Cardiac muscle cell (in vitro differentiated cells and primary cell): ENCODE results near the gene CHD8. TPM values are rescaled to one million over a fixed set of nuclear protein-coding genes. Genes with fewer than 3 reads are reported as not detected.

ENCODE experiments used
- DNase-seq, 2 donors: peaks; one replicate each; pipeline versions ENCODE4 v3.0.0 to v3.0.0-alpha.2; 2010 to 2017; ENCODE audit warnings: low read depth in 1 of 2, low spot score in 1 of 2
- H3K27ac ChIP-seq: fragments of 200-600 bp; sonication (generic); 2 replicates; pipeline ENCODE4 v1.5.1; 2016
- H3K27me3 ChIP-seq: fragments of 200-600 bp; sonication (generic); 2 replicates; pipeline ENCODE4 v1.6.0; 2016; ENCODE audit warnings: control low read depth
- H3K36me3 ChIP-seq: fragments of 200-600 bp; sonication (generic); 2 replicates; pipeline ENCODE4 v1.5.1; 2016; ENCODE audit warnings: control low read depth
- H3K4me1 ChIP-seq: fragments of 200-600 bp; sonication (generic); 2 replicates; pipeline ENCODE4 v1.8.1; 2017; ENCODE audit warnings: low read depth, mild to moderate bottlenecking, mixed run types
- H3K4me3 ChIP-seq: fragments of 200-600 bp; sonication (generic); 2 replicates; pipeline ENCODE4 v1.5.1; 2016; ENCODE audit warnings: mild to moderate bottlenecking
- H3K9me3 ChIP-seq: fragments of 200-600 bp; sonication (generic); 2 replicates; pipeline ENCODE4 v1.5.1; 2017; ENCODE audit warnings: low read depth, mild to moderate bottlenecking, control low read depth
- CTCF ChIP-seq: IDR thresholded peaks from 2 replicates; pipeline ENCODE4 v1.5.1; 2012; ENCODE audit warnings: low read depth, mild to moderate bottlenecking, low read length
- polyA plus RNA-seq: library from polyadenylated mRNA; unstranded; fragments of >200 nt; fragmentation: Nextera tagmentation; extraction: Ambion mirVana; gene quantifications from 2 replicates; pipeline ENCODE4 v1.2.1, GENCODE V29; 2016
- total RNA-seq: library from RNA; depleted of rRNA; stranded (reverse); fragments of >200 nt; gene quantifications from 2 replicates; pipeline ENCODE4 v1.2.3, GENCODE V29; 2016

Gene CHD8
- total and polyA plus RNA-seq, 2 experiments from 2014 or later = 25.2 to 71.4 TPM

- Histone ChIP-seq H3K4me1 (no peaks in the 10 kb centered on the region), H3K9me3 (no peaks in the 10 kb centered on the region), H3K27ac (no peak overlapping the region), H3K27me3 (no peaks in the 10 kb centered on the region), H3K4me3 (no peak overlapping the region), H3K36me3 (peaks cover 71% of the 10 kb centered on the region)
- no peak for TF ChIP-seq CTCF
- peak in 1 of 2 donors; percentile 82 for DNase-seq
These were observed 40.5 kb upstream of the CHD8 start for GRCh38 chr14:21496453-21496852.

GRCh38 chr14:21494902-21495762, 39.2 kb upstream of the CHD8 start:
- Histone ChIP-seq H3K27me3 (no peaks in the 10 kb centered on the region), H3K4me3 (no peak overlapping the region), H3K4me1 (no peaks in the 10 kb centered on the region), H3K27ac (no peak overlapping the region), H3K36me3 (peaks cover 75% of the 10 kb centered on the region), H3K9me3 (no peaks in the 10 kb centered on the region)
- DNase-seq = peak in 1 of 2 donors; percentile 52
- TF ChIP-seq CTCF = no peak

- H3K4me1 ChIP-seq = no peaks in the 10 kb centered on the region
- no peaks in the 10 kb centered on the region for H3K27me3 ChIP-seq
- no peak overlapping the region for H3K4me3 ChIP-seq
- H3K27ac ChIP-seq = no peak overlapping the region
- no peak for TF ChIP-seq CTCF
- H3K9me3 ChIP-seq = no peaks in the 10 kb centered on the region
- DNase-seq = peak in 1 of 2 donors; percentile 74
- peaks cover 41% of the 10 kb centered on the region for H3K36me3 ChIP-seq
These were observed 30.7 kb upstream of the CHD8 start for GRCh38 chr14:21486640-21487087.

GRCh38 chr14:21476925-21477681, 21.2 kb upstream of the CHD8 start, which contains the start of the genes RAB2B and TOX4:
Gene RAB2B, minus strand, starts transcription at chr14:21476959. Its CDS starts 87 bp downstream, at chr14:21476872.
Gene TOX4, plus strand, starts transcription at chr14:21477195. Its CDS starts 84 bp downstream, at chr14:21477279.
- Histone ChIP-seq H3K9me3 (no peaks in the 10 kb centered on the region), H3K27ac (peak within 1 kb of the TSS; percentile 94), H3K27me3 (no peaks in the 10 kb centered on the region), H3K4me3 (peak within 1 kb of the TSS; percentile 94), H3K4me1 (peaks cover 10% of the 10 kb centered on the region), H3K36me3 (peaks cover 15% of the 10 kb centered on the region)
- peak; percentile 98 to 99 for DNase-seq
- TF ChIP-seq CTCF = peak; percentile 99

- Histone ChIP-seq H3K4me1 (peaks cover 10% of the 10 kb centered on the region), H3K9me3 (no peaks in the 10 kb centered on the region), H3K36me3 (peaks cover 11% of the 10 kb centered on the region), H3K27ac (peak overlapping the region; percentile 77), H3K4me3 (peak overlapping the region; percentile 94), H3K27me3 (no peaks in the 10 kb centered on the region)
- no peak for DNase-seq
- no peak for TF ChIP-seq CTCF
These were observed 20.6 kb upstream of the CHD8 start for GRCh38 chr14:21476523-21476924.
